Hepatocyte (in vitro differentiated cells): ENCODE measurements around the gene TMEM40. TPM values are rescaled to one million over a fixed set of nuclear protein-coding genes. Genes with fewer than 3 reads are reported as not detected.

Experiments
- DNase-seq: peaks from one replicate; pipeline ENCODE4 v3.0.0-alpha.2; 2016; ENCODE audit warnings: low spot score
- H2AFZ ChIP-seq: fragments of 200-600 bp; sonication (generic); 2 replicates; pipeline ENCODE4 v1.6.0; 2016; ENCODE audit warnings: antibody characterized with exemption, mild to moderate bottlenecking
- H3K27ac ChIP-seq: fragments of 200-600 bp; sonication (generic); 2 replicates; pipeline ENCODE4 v1.5.1; 2016; ENCODE audit warnings: mild to moderate bottlenecking
- H3K27me3 ChIP-seq: fragments of 200-600 bp; sonication (generic); 2 replicates; pipeline ENCODE4 v1.6.1; 2016
- H3K36me3 ChIP-seq: fragments of 200-600 bp; sonication (generic); replicated peaks from 2 replicates; pipeline ENCODE4 v1.5.1; 2016; ENCODE audit warnings: low read depth; ENCODE audit not compliant: insufficient read depth
- H3K4me1 ChIP-seq: fragments of 200-600 bp; sonication (generic); 2 replicates; pipeline ENCODE4 v1.5.1; 2016; ENCODE audit warnings: mild to moderate bottlenecking, moderate library complexity; ENCODE audit not compliant: insufficient read depth
- H3K4me2 ChIP-seq: fragments of 200-600 bp; sonication (generic); 2 replicates; pipeline ENCODE4 v1.6.0; 2016
- H3K4me3 ChIP-seq: fragments of 200-600 bp; sonication (generic); 2 replicates; pipeline ENCODE4 v1.5.1; 2016; ENCODE audit warnings: mild to moderate bottlenecking
- H3K79me2 ChIP-seq: fragments of 200-600 bp; sonication (generic); 2 replicates; pipeline ENCODE4 v1.6.0; 2017; ENCODE audit warnings: mild to moderate bottlenecking
- H3K9me2 ChIP-seq: fragments of 200-600 bp; sonication (generic); replicated peaks from 2 replicates; pipeline ENCODE4 v1.6.0; 2017; ENCODE audit warnings: mild to moderate bottlenecking; ENCODE audit not compliant: insufficient read depth
- H3K9me3 ChIP-seq: fragments of 200-600 bp; sonication (generic); 2 replicates; pipeline ENCODE4 v1.5.1; 2016; ENCODE audit warnings: low read depth, mild to moderate bottlenecking
- H4K20me1 ChIP-seq: fragments of 200-600 bp; sonication (generic); 2 replicates; pipeline ENCODE4 v1.6.0; 2016; ENCODE audit warnings: mild to moderate bottlenecking; ENCODE audit not compliant: insufficient read depth, poor library complexity, severe bottlenecking
- CTCF ChIP-seq: fragments of 200-600 bp; sonication (generic); IDR thresholded peaks from 2 replicates; pipeline ENCODE4 v1.5.1; 2016; ENCODE audit warnings: antibody characterized with exemption, mild to moderate bottlenecking; ENCODE audit not compliant: poor library complexity
- EZH2 ChIP-seq: fragments of 200-600 bp; sonication (generic); IDR thresholded peaks from 2 replicates; pipeline ENCODE4 v1.6.1; 2016; ENCODE audit warnings: antibody characterized with exemption, mild to moderate bottlenecking, borderline replicate concordance
- EZH2phosphoT487 ChIP-seq: fragments of 200-600 bp; sonication (generic); IDR thresholded peaks from one replicate; pipeline ENCODE4 v1.6.1; 2018; ENCODE audit warnings: antibody characterized with exemption, mild to moderate bottlenecking, low read depth, moderate library complexity; ENCODE audit not compliant: unreplicated experiment, severe bottlenecking
- WGBS: methylation state at CpG from one replicate; pipeline ENCODE4 v1.1.6; 2016; ENCODE audit warnings: low lambda C conversion rate; ENCODE audit errors: missing lambda C conversion rate; 5-methylcytosine and 5-hydroxymethylcytosine counted together
- polyA plus RNA-seq: library from polyadenylated mRNA; unstranded; fragments of >200 nt; fragmentation: Nextera tagmentation; extraction: Ambion mirVana; gene quantifications from 2 replicates; pipeline ENCODE4 v1.2.1, GENCODE V29; 2016
- total RNA-seq: library from RNA; depleted of rRNA; stranded (reverse); fragments of >200 nt; gene quantifications from 2 replicates; pipeline ENCODE4 v1.2.3, GENCODE V29; 2014

Gene TMEM40
- total and polyA plus RNA-seq, 2 experiments from 2014 or later = 1.6 TPM; not detected in 1

- H3K4me2 ChIP-seq = no peak overlapping the region
- 78% methylated on average over 5 of the region's 5 CpGs for WGBS
- no peaks in the 10 kb centered on the region for H3K36me3 ChIP-seq
- H3K27ac ChIP-seq = no peak overlapping the region
- no peaks in the 10 kb centered on the region for H3K27me3 ChIP-seq
- no peak overlapping the region for H2AFZ ChIP-seq
- no peak for DNase-seq
- H3K4me1 ChIP-seq = no peaks in the 10 kb centered on the region
- no peaks in the 10 kb centered on the region for H3K9me2 ChIP-seq
- H3K9me3 ChIP-seq = no peaks in the 10 kb centered on the region
- H4K20me1 ChIP-seq = no peaks in the 10 kb centered on the region
- no peak for TF ChIP-seq CTCF
- TF ChIP-seq EZH2 = no peak
- H3K79me2 ChIP-seq = no peaks in the 10 kb centered on the region
- H3K4me3 ChIP-seq = no peak overlapping the region
Observed at GRCh38 chr3:12751571-12751970, 7.5 kb downstream of the TMEM40 start.

GRCh38 chr3:12750658-12751071, 8.4 kb downstream of the TMEM40 start:
- no peak overlapping the region for H3K27ac ChIP-seq

GRCh38 chr3:12750223-12750622, 8.8 kb downstream of the TMEM40 start:
- no peak for TF ChIP-seq CTCF
- no peak for TF ChIP-seq EZH2
- no peak for TF ChIP-seq EZH2phosphoT487
- H3K27me3 ChIP-seq = no peaks in the 10 kb centered on the region
- H3K36me3 ChIP-seq = no peaks in the 10 kb centered on the region
- no peaks in the 10 kb centered on the region for H3K4me1 ChIP-seq
- H3K4me2 ChIP-seq = no peak overlapping the region
- H3K4me3 ChIP-seq = no peak overlapping the region
- H4K20me1 ChIP-seq = no peaks in the 10 kb centered on the region
- no peaks in the 10 kb centered on the region for H3K79me2 ChIP-seq
- 73% methylated on average over 3 of the region's 3 CpGs for WGBS
- no peak for DNase-seq
- no peak overlapping the region for H3K27ac ChIP-seq
- H2AFZ ChIP-seq = no peak overlapping the region
- H3K9me2 ChIP-seq = no peaks in the 10 kb centered on the region
- H3K9me3 ChIP-seq = no peaks in the 10 kb centered on the region

More at GRCh38 chr3:12750658-12751071, 8.4 kb downstream of the TMEM40 start:
- H3K4me1 ChIP-seq = no peaks in the 10 kb centered on the region
- no peaks in the 10 kb centered on the region for H3K36me3 ChIP-seq
- no peak overlapping the region for H3K4me2 ChIP-seq
- H3K9me2 ChIP-seq = no peaks in the 10 kb centered on the region
- 85% methylated on average over 4 of the region's 4 CpGs for WGBS
- H2AFZ ChIP-seq = no peak overlapping the region
- TF ChIP-seq CTCF = no peak
- TF ChIP-seq EZH2 = no peak
- no peak for TF ChIP-seq EZH2phosphoT487
- H3K4me3 ChIP-seq = no peak overlapping the region
- H4K20me1 ChIP-seq = no peaks in the 10 kb centered on the region
- H3K9me3 ChIP-seq = no peaks in the 10 kb centered on the region
- H3K27me3 ChIP-seq = no peaks in the 10 kb centered on the region
- no peaks in the 10 kb centered on the region for H3K79me2 ChIP-seq
- no peak for DNase-seq

- DNase-seq = no peak
- Histone ChIP-seq H3K27ac (no peak overlapping the region), H3K79me2 (no peaks in the 10 kb centered on the region), H3K9me3 (no peaks in the 10 kb centered on the region), H3K9me2 (no peaks in the 10 kb centered on the region), H3K4me2 (no peak overlapping the region), H3K27me3 (no peaks in the 10 kb centered on the region), H4K20me1 (no peaks in the 10 kb centered on the region), H3K4me1 (no peaks in the 10 kb centered on the region), H3K4me3 (no peak overlapping the region), H3K36me3 (no peaks in the 10 kb centered on the region), H2AFZ (no peak overlapping the region)
- WGBS = 96% methylated on average over 5 of the region's 5 CpGs
- TF ChIP-seq EZH2 (no peak), CTCF (no peak), EZH2phosphoT487 (no peak)
Observed at GRCh38 chr3:12748477-12748876, 10.6 kb downstream of the TMEM40 start.
